HG03565 (cell line): Measurements from ENCODE around the gene HDAC4.
"Not testable (repeated sequence)": the region's sequence is repeated elsewhere in the genome, so short reads cannot be mapped to it uniquely, and the experiment has no call there.

ENCODE experiments used
- ATAC-seq: cut with Tn5 transposase; IDR thresholded peaks from one replicate; pipeline ENCODE4 v1.9.1; 2021; ENCODE audit warnings: mild to moderate bottlenecking, moderate library complexity; ENCODE audit not compliant: unreplicated experiment

Gene HDAC4

DNA sequence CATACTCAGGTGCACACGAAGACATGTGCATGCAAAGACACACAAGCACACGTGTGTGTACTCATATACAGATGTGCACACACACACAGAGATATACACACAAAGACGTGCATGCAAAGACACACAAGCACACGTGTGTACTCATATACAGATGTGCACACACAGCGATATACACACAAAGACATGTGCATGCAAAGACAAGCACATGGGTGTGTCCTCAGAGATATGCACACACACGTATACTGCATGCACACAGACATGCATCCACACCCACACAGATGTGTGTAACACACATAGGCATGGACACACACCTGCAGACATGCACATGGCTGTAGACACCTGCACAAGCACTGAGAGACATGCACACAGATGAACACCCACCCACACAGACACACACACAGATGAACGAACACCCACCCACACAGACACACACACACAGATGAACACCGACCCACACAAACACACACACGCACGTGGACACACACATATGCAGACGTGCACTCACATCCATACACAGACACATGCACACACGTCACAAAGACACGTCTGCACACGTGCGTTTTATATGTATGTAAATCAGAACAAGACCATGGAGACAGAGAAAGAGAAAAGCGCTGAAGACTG lies 321.0 kb downstream of the HDAC4 start:
- ATAC-seq: no peak

DNA sequence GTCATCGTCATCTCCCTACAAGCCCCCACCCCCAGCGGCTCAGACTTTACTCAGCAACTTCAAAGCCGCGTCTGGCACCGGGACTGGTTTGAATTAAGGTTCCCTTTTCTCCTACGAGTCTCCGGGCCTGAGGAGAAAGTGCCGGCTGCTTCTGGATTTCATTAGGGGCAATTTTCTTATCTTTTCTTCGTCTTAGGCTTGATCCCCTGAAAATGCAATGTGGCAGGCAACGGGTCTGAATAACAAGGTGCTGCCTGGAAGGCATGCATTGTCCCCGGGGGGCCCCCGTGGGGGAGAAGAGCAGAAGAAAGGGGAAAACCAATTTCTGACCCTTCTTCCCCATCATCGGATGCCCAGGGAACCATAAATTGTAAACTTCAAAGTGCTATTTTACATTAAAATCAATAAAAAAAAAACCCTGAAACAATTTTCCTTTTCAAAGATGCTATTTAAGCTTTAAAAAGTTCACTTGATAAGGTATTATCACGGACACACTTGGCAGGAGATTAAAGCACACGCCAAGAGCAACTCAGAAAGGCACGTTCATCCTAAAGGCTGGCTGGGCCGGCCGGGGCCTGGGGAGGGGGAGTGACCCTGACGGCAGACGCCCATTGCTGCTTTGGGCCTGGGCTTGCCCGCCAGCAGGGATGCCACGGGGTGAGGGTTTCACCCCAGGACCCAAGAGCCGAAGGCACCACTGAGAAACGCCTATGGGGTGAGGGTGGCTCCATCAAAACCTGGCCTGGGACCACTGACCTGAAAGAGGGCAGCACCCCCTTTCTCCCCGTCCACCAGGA lies 322.5 kb downstream of the HDAC4 start:
- ATAC-seq: no peak

DNA sequence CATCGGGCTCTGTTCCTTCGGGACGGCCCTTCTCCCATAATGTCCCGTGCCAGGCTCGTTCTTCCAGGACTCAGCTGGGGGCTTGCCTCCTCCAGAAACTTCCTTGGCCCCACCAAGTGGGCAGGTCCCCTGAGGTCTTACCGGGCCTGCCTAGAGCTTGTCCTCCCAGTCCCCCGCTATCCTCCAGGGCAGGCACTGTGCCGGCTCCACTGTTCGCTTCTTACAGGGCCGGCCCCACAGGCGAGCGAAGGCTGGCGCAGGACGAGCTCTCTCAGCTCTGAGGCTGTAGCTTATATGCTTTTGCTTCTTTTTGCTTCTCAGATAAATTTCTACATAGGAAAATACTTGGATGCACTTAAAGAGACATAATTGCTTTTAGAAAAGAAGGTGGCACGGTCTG lies 323.6 kb downstream of the HDAC4 start:
- ATAC-seq: no peak

DNA sequence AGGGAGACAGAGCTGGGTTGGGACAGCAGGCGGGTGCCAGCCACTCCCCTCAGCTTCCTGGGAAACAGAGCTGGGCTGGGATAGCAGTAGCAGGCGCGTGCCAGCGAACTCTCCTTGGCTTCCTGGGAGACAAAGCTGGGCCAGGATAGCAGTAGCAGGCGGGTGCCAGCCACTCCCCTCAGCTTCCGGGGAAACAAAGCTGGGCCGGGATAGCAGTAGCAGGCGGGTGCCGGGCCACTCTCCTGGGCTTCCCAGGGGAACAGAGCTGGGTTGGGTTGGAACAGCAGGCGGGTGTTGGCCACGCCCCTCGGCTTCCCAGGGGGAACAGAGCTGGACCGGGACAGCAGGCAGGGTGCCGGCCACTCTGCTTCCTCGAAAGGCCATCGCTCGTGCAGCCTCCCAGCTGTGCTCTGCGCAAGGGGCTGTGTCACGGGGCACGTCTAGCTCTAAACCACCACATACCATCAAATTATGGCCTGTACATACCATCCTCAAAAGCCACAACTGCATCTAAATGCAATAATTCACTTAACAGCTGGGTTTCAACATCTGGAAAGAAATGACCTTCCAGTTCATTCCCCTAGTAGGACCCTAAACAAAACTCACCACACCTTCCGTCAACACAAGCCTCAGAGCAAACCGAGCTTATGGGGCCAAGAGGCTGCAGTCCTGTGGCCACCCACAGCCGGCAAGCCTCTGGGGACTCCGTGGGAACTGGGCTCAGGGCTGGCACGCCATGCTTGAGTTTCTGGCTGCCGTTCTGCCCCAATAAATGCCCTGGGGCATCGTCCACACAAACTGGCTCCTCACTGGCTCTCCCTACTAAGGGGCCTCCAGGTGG lies 324.7 kb downstream of the HDAC4 start:
- ATAC-seq: no peak

DNA sequence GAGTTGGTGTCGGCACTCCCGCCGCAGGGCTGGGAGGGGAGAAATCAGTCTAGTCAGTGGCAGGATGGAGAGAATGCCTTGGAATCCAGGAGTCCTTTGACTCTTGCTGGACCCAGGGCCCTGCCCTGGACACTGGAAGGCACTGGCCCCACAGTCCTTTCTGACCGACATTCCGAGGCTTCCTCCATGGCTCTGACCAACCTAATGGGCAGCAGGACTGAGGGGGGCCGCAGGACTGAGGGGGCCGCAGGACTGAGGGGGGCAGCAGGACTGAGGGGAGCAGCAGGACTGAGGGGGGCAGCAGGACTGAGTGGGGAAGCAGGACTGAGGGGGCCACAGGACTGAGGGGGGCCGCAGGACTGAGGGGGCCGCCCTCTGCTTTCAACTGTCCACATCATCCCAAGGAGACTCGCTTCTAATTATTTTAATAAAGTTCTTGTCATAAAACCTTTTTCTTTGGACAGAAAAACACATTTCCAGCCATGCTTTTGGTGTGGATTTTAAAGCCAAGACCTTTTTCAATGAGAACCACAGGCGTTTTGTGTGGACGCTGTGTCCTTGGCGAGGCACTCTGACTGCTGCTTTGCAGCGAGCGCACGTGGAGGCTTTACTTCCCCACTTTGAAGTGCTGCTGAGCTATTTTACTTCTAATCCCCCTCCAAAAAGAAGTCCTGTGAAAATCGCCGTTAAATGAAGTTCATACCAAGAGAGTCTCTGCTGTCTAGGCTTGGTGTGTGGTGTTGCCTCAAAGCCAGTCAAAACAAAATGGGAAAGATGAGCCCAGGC lies 326.9 kb downstream of the HDAC4 start:
- no peak for ATAC-seq

DNA sequence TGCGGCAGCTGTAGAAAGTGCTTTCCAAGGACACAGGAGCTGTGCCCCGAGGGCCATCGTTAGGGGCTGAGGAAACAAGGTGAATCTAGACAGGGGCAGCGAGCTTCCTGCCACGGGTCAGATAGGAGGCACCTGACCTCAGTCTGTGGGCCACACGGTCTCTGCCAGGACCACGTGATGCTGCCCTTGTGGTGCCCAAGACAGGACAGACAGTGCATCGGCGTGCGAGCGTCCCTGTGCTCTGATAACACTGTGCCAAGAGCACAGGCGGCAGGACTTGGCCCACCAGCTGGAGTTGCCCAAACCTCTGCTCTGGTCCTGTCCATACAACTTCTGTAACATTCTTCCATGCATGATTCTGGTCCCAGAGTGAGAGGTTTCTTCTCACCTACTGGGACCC lies 327.6 kb downstream of the HDAC4 start:
- ATAC-seq: no peak

DNA sequence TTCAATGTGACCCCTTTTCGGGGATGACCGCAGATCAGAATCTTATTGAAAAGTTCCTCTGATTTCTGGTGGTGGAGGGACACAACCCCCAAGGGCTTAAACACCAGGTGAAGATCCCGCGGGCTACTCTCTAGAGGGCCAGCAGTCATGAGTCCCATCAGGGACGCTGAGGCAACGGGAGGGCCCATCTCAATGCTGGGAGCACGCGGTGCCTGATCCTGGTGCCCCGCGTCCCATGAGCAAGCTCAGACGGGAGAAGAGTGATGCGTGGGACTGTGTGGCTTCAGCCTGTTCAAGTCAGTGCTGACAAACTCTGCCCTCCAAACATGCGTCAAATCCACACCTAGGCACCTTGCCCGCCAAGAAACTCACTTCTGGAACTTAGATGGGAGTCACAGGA lies 328.0 kb downstream of the HDAC4 start:
- no peak for ATAC-seq

DNA sequence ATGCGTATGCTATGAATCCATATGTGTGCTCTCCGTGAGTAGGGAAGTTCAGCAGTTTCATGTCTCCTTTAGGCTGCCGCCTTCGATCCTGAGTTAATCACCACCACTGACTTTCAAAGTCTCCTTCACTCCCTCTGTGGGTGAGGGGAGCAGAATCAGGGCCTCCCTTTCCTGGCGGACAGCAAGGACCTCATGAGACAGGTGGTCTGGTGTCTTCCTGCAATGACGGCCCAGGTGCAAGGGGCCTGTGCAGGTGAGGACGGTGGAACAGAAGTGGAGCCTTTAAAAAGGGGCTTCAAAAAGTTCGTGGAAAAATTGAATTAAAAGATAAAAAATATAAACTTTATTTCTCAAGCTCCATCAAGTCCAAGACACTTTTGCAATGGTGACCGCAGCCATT lies 330.4 kb downstream of the HDAC4 start:
- no peak for ATAC-seq

DNA sequence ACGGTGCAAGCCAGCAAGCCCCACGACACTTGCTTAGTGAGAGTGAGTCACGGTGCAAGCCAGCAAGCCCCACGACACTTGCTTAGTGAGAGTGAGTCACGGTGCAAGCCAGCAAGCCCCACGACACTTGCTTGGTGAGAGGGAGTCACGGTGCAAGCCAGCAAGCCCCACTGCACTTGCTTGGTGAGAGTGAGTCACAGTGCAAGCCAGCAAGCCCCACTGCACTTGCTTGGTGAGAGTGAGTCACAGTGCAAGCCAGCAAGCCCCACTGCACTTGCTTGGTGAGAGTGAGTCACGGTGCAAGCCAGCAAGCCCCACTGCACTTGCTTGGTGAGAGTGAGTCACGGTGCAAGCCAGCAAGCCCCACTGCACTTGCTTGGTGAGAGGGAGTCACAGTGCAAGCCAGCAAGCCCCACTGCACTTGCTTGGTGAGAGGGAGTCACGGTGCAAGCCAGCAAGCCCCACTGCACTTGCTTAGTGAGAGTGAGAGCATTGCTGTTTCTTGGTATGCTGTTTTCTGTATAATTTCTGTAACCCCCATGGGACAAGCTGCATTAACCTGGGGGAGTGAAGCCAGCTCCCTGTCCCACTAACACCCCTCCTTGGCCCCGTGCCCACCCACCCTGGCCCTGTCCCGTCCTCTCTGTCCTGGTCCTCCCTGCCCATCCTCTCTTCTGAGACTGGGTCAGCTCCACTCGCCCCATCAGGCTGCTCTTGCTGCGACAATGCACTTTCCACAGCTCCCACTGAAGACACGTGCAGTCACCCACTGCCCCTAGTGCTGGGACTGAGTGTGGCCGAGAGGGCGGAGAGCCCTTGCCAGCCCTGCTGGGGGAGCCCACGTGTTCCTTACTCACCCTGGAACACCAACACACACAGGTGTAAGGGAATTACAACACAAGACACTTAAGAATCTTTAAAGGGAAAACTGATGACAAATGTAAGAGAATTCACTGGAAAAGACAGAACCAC lies 331.2 kb downstream of the HDAC4 start:
- ATAC-seq: not testable (repeated sequence)

DNA sequence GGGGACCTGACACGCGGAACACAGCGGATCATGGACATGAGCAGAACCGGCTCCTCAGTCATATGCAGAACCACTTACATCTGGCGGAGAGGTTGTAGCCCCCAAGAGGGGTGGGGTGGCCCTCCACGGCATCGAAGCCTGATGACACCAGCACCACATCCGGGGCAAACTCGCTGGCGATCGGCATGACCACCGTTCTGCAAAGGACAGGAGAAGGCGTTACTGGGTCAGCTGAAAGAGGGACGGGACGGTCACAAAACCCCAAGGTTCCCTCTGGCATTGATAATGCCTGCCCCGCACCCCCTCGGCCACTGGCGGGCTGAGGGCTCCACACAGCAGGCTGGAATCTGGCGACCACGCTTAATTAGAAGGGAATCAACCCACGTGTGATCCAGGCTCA lies 332.4 kb downstream of the HDAC4 start:
- ATAC-seq: no peak

DNA sequence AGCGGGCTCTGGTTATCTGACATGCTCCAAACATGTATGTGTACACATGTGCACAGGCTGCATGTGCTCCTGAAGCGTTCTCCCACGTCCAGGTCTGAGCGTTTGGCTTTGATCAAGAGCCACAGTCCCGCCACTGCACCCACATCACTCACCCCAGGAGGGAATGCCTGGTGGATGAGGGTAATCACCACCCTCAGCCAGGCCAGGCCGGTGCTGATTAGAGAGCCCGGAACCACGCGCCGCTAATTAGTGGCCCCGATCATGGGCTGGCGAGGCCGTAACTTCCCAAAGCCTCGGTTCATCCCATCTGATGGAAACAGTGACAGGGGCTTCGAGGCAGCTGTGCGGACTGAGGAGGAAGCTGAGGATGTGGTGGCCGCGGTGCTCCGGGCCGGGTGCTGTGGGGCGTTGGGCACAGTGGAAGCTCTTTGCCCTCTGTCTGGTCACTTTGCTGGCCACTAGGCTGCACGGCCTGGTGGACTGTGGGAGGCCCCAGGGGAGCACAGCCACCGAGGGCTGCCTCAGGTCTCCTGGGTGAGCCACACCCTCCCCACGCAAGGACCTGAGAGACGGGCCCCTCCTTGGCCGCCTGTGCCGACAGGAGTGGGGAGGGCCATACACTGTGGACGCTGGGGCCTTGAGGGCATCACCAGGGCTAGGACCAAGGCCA lies 333.5 kb downstream of the HDAC4 start:
- ATAC-seq: no peak

DNA sequence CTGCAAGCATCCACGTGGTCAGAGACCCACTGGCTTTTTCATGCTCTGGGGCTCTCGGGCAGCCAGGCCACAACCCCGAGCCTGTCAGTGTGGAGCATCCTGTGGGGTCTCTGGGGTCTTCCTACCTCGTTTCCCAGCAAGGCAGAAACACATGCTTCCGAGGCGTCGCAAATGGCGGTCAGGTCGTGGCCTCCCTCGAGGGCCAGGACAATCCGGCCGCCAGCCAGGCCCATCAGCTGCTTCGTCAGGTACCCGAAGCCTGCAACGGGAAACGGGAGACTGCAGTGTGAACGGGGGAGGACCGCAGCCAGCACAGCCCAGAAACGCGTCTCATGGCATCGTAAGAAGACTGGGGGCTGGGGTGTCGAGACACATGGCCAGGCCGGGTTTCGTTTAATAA lies 334.2 kb downstream of the HDAC4 start:
- ATAC-seq: no peak

DNA sequence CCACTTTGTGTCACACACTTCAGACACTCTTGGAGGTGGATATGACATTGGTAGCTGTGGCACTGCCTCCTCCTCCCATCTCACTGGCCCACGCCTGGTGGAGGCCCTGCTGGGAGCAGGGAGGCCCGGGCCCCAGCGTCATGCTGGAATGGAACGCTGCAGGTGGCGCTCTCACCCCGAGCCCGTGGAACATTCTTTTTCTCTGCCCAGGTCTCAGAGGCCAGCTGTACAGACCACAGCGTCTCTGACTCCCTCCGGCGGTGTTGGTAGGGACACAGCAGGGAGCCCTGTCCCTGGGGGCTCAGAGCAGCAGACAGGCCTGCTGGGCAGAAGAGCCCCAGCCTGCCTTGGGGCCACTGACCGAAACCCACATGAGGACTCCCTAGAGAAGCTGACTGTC lies 334.9 kb downstream of the HDAC4 start:
- ATAC-seq: no peak

DNA sequence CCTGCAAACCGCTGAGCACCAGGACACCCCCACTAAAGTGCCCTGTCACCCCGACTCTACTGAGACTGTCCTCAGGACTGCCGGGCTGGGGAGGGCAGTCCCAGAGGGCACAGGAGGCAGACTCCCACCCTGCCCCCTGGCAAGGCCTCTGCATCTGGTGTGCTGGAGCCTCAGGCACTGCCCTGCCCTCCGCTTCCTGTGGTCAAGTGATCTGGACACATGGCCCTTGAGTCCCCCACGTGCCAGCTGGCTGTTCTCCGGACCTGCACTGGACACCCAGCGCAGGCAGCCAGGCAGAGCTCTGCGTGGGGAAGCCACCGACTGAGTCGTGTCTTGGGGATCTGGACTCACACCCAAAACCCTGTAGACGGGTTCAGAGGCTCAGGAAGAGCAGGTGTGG lies 335.3 kb downstream of the HDAC4 start:
- no peak for ATAC-seq

DNA sequence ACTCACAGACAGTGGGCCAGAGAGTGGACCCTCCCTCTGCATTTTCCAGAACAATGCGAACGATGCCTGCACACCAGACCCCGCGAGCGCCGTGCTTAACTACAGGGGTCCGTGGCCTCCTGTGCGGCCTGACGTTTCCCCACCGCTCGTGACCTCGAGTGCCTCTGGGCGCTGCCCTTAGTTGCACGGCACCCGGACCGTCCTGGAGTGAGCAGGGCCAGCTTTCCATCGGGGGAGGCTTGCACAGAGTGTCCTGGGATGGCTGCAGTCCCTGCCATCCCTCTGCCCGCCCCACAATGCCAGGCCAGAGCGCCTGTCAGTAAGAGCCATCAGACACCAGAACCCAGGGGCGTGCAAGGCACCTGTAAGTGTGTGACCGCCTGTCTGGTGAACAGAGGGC lies 335.9 kb downstream of the HDAC4 start:
- ATAC-seq: no peak

DNA sequence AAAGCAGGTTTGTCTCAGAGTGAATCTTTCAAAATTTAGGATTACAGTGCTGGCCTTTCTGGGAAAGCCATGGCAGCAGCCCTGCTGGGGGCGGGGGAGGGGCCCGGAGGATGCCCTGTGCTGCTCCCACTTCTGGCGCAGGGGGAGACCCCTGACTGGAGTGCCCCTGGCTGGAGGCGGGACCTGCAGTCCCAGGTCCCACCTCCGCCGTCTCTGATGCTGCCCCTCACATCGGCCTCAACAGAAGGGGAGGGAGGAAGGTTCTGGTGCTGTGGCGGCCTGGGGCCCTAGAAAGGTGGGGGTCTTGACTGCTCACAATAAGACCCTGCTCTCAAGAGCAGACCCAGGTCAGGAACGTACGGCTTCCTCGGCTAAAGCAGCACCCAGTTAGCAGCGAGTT lies 336.6 kb downstream of the HDAC4 start:
- ATAC-seq: no peak

DNA sequence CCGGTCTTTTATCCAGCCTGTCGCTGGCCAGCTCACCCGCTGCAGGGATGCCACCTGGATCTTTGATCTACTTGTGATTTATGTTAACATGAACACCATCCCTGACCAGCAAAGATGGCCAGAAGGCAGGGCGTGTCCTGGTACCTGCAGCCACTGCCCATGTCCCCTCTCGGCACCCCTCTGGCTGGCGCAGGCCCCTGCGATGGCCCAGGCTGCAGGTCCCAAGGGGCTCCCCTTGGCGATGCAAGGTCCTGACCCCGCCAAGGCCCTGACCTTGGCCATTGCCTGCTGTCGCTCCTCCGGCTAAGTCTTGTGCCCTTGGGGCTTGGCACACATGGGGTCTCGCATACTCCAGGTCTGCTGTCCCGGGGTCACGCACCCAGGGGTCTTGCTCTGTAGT lies 338.1 kb downstream of the HDAC4 start:
- no peak for ATAC-seq

DNA sequence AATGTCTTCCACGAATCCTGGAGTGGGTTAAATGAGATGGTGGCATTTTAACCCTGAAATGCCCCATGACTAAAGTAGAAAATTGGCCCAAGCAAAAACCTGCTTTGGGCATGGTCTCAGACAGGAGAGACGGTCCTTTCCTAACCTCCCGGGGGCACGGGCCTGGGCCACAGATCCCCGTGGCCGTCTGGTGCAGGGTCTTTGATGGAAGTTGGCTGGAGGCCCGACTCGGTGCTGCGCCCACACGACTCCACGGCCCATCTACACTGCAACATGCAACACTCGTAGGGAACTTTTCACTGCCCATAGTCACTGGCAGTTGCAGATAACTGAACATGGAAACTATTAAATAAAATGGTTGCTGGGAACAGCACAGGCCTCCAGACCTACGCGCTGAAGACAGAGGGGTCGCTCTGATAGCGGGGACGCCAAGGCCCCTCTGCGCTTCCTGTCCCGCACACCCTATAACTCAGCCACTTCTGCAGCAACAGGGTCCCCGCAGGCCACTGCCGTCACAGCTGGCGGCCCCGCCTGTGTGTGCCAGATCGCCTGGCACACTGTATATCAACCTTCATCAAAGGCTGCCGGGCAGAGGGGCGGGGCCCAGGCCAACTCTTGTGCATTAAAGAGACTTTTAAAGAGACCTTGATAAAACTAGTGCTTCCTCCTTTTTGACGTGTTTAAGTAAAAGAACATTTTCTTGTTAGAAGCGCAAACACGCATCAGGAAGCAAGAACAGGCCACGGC lies 338.8 kb downstream of the HDAC4 start:
- no peak for ATAC-seq
